OCI-LY1 (cell line): ENCODE results near the gene XPO5.
A peak's percentile ranks its signal among the peaks of the same experiment; 100 is the strongest.

Experiments
- H2AFZ ChIP-seq: fragments of 200-600 bp; sonication (generic), shearing (Covaris generic); 2 replicates; pipeline ENCODE4 v1.6.0; 2014; ENCODE audit warnings: antibody characterized with exemption, mild to moderate bottlenecking, low read length
- H3F3A ChIP-seq: fragments of 200-600 bp; sonication (generic), shearing (Covaris generic); 2 replicates; pipeline ENCODE4 v1.6.0; 2014; ENCODE audit warnings: mild to moderate bottlenecking, antibody characterized with exemption, low read length, moderate library complexity; ENCODE audit not compliant: insufficient read depth
- H3K27ac ChIP-seq: fragments of 200-600 bp; sonication (generic); 2 replicates; pipeline ENCODE4 v1.5.1; 2014; ENCODE audit warnings: low read length, mixed run types, mild to moderate bottlenecking, low read depth; ENCODE audit not compliant: poor library complexity, severe bottlenecking
- H3K27me3 ChIP-seq: fragments of 200-600 bp; sonication (generic); 2 replicates; pipeline ENCODE4 v1.6.0; 2014; ENCODE audit warnings: antibody characterized with exemption, mild to moderate bottlenecking, low read length, moderate library complexity; ENCODE audit not compliant: insufficient read depth
- H3K36me3 ChIP-seq: fragments of 200-600 bp; sonication (generic); 2 replicates; pipeline ENCODE4 v1.6.1; 2014; ENCODE audit warnings: mild to moderate bottlenecking, antibody characterized with exemption, low read length, moderate library complexity, mixed read lengths; ENCODE audit not compliant: insufficient read depth
- H3K4me1 ChIP-seq: fragments of 200-600 bp; sonication (generic); 2 replicates; pipeline ENCODE4 v1.5.1; 2014; ENCODE audit warnings: mild to moderate bottlenecking, low read length, moderate library complexity; ENCODE audit not compliant: insufficient read depth, severe bottlenecking
- H3K4me2 ChIP-seq: fragments of 200-600 bp; sonication (generic), shearing (Covaris generic); 2 replicates; pipeline ENCODE4 v1.6.1; 2014; ENCODE audit warnings: low read length
- H3K4me3 ChIP-seq: fragments of 200-600 bp; sonication (generic); 2 replicates; pipeline ENCODE4 v1.5.1; 2014; ENCODE audit warnings: low read length, low read depth, mild to moderate bottlenecking, mixed read lengths; ENCODE audit not compliant: poor library complexity, severe bottlenecking
- H3K79me2 ChIP-seq: fragments of 200-600 bp; shearing (Covaris generic); 2 replicates; pipeline ENCODE4 v1.6.1; 2016; ENCODE audit warnings: mixed run types, low read length, mixed read lengths; ENCODE audit not compliant: insufficient read depth
- H3K9ac ChIP-seq: fragments of 200-600 bp; sonication (generic), shearing (Covaris generic); 2 replicates; pipeline ENCODE4 v1.6.1; 2014; ENCODE audit warnings: mild to moderate bottlenecking, low read length, mixed read lengths
- H3K9me2 ChIP-seq: fragments of 200-600 bp; sonication (generic), shearing (Covaris generic); 2 replicates; pipeline ENCODE4 v1.6.1; 2014; ENCODE audit warnings: low read depth, mild to moderate bottlenecking, low read length, mixed read lengths
- H3K9me3 ChIP-seq: fragments of 200-600 bp; shearing (Covaris generic); 2 replicates; pipeline ENCODE4 v1.6.1; 2014; ENCODE audit warnings: low read length, mixed read lengths
- H4K20me1 ChIP-seq: fragments of 200-600 bp; sonication (generic), shearing (Covaris generic); 2 replicates; pipeline ENCODE4 v1.6.0; 2016; ENCODE audit warnings: mild to moderate bottlenecking, low read length; ENCODE audit not compliant: insufficient read depth
- CTCF ChIP-seq: fragments of 200-600 bp; sonication (generic), shearing (Covaris generic); IDR thresholded peaks from 2 replicates; pipeline ENCODE4 v1.5.1; 2017; ENCODE audit warnings: mild to moderate bottlenecking, antibody characterized with exemption, low read length, moderate library complexity, mixed read lengths
- EZH2 ChIP-seq: fragments of 200-600 bp; sonication (generic), shearing (Covaris generic); IDR thresholded peaks from 2 replicates; pipeline ENCODE4 v1.8.0; 2017; ENCODE audit warnings: borderline replicate concordance, mixed run types, mild to moderate bottlenecking, antibody characterized with exemption, low read length, moderate library complexity, mixed read lengths

Gene XPO5

GRCh38 chr6:43579171-43579570 is 3.3 kb upstream of the XPO5 start:
- Histone ChIP-seq H3K4me1 (peaks cover 29% of the 10 kb centered on the region), H3K27me3 (no peaks in the 10 kb centered on the region), H3K9ac (no peak overlapping the region), H2AFZ (no peak overlapping the region), H3K9me3 (no peaks in the 10 kb centered on the region), H4K20me1 (no peaks in the 10 kb centered on the region), H3K79me2 (peaks cover 45% of the 10 kb centered on the region), H3K9me2 (no peaks in the 10 kb centered on the region), H3K27ac (no peak overlapping the region), H3F3A (no peaks in the 10 kb centered on the region), H3K4me2 (no peak overlapping the region), H3K36me3 (peaks cover 35% of the 10 kb centered on the region), H3K4me3 (no peak overlapping the region)
- TF ChIP-seq EZH2: no peak
- TF ChIP-seq CTCF: no peak

- Histone ChIP-seq H3K79me2 (peaks cover 45% of the 10 kb centered on the region), H3K9ac (no peak overlapping the region), H3K4me1 (peaks cover 29% of the 10 kb centered on the region), H3K4me2 (peak overlapping the region; percentile 97; the same call in 1 of the 2 replicates), H3K27me3 (no peaks in the 10 kb centered on the region), H3K4me3 (peak overlapping the region; percentile 77), H3K9me2 (no peaks in the 10 kb centered on the region), H3K9me3 (no peaks in the 10 kb centered on the region), H3K27ac (no peak overlapping the region), H4K20me1 (no peaks in the 10 kb centered on the region), H2AFZ (no peak overlapping the region), H3F3A (no peaks in the 10 kb centered on the region), H3K36me3 (peaks cover 31% of the 10 kb centered on the region)
- TF ChIP-seq EZH2 (no peak), CTCF (no peak)
These were observed 2.9 kb upstream of the XPO5 start for GRCh38 chr6:43578748-43579147.

- TF ChIP-seq CTCF: no peak
- TF ChIP-seq EZH2: no peak
- peaks cover 45% of the 10 kb centered on the region for H3K79me2 ChIP-seq
- H3K36me3 ChIP-seq: peaks cover 43% of the 10 kb centered on the region
- H3K9me3 ChIP-seq: no peaks in the 10 kb centered on the region
- H3F3A ChIP-seq: no peaks in the 10 kb centered on the region
- H2AFZ ChIP-seq: no peak overlapping the region
- H3K4me1 ChIP-seq: peaks cover 29% of the 10 kb centered on the region
- no peaks in the 10 kb centered on the region for H3K9me2 ChIP-seq
- H3K9ac ChIP-seq: peak overlapping the region; percentile 87
- H3K4me3 ChIP-seq: peak overlapping the region; percentile 77
- peak overlapping the region; percentile 99 for H3K4me2 ChIP-seq
- no peaks in the 10 kb centered on the region for H3K27me3 ChIP-seq
- no peak overlapping the region for H3K27ac ChIP-seq
- H4K20me1 ChIP-seq: no peaks in the 10 kb centered on the region
These were observed 600 bp downstream of the XPO5 start for GRCh38 chr6:43575105-43575771.
